Measurements from ENCODE around the gene PAK5. TPM values are rescaled to one million over a fixed set of nuclear protein-coding genes. Genes with fewer than 3 reads are reported as not detected.

PAK5 gene
- total RNA-seq, 2 donors from 2014 or later, result 0.12 TPM; not detected in 1

DNA sequence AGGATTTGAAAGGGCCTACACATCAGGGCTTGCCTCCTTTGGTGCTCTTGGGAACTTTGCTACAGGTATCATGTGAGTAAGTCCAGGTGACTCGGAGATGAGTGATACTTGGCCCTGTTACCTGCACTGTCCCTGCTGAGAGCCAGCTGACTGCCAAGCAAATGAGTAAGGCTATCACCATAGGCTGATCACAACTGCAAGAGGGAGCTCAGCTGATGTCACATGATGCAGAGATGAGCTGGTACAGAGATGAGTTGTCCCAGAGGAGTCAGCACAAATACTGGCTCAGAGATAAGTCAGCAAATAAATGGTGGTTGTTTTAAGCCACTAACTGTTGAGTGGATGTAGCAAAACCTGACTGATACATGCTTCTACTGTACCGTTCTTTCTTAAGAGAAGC, 283.1 kb downstream of the PAK5 start:
- Histone ChIP-seq H3K4me1 (no peaks in the 10 kb centered on the region), H3K4me3 (no peak overlapping the region), H3K27ac (no peak overlapping the region), H3K27me3 (no peaks in the 10 kb centered on the region), H3K36me3 (no peaks in the 10 kb centered on the region), H3K9me3 (peaks cover 0 to 7% of the 10 kb centered on the region in 2 donors)
- DNase-seq (ENCODE audit: low spot score), result no peak
- TF ChIP-seq, protein P1, sequence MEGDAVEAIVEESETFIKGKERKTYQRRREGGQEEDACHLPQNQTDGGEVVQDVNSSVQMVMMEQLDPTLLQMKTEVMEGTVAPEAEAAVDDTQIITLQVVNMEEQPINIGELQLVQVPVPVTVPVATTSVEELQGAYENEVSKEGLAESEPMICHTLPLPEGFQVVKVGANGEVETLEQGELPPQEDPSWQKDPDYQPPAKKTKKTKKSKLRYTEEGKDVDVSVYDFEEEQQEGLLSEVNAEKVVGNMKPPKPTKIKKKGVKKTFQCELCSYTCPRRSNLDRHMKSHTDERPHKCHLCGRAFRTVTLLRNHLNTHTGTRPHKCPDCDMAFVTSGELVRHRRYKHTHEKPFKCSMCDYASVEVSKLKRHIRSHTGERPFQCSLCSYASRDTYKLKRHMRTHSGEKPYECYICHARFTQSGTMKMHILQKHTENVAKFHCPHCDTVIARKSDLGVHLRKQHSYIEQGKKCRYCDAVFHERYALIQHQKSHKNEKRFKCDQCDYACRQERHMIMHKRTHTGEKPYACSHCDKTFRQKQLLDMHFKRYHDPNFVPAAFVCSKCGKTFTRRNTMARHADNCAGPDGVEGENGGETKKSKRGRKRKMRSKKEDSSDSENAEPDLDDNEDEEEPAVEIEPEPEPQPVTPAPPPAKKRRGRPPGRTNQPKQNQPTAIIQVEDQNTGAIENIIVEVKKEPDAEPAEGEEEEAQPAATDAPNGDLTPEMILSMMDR (IDR thresholded peaks at IDR 0.05), result no peak

DNA sequence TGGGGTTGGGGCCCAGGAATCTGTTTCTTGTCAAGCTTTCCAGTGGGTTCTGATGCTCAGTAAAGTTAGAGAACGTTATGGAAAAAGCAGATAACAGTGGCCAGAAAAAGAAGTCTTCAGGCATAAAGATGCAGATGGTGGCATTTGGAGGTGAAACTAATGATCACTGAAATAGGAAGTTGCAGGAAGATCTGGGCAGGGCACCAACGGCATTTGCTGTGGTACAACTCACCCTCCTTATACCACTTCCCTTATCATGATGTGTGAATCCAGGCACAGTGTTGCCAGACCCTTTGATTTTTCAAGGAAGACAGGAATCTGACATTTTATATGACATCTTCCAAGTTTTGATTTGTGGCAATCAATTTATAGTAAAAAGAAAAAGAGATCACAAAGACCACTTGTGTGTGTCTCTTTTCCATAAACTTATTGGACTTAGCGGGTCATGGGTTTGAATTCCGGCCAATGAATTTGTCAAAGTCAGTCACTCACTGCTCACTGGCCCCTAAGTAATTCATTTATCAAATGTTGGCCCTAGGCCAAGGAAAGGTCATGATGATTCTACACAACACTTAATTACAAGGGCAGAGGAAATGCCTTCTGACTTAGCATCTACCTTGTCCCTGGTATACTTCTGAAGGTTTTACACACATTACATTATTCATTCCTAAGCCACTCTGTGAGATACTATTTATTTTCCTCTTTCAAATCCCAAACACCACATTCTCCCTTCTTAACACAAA, 286.9 kb downstream of the PAK5 start:
- H3K36me3 ChIP-seq, result no peaks in the 10 kb centered on the region
- no peak for DNase-seq (ENCODE audit: low spot score)
- H3K4me1 ChIP-seq, result no peaks in the 10 kb centered on the region
- peaks cover 0 to 7% of the 10 kb centered on the region in 2 donors for H3K9me3 ChIP-seq
- H3K27me3 ChIP-seq, result no peaks in the 10 kb centered on the region
- TF ChIP-seq, protein P1 (IDR thresholded peaks at IDR 0.05), result no peak
- H3K4me3 ChIP-seq, result no peak overlapping the region
- no peak overlapping the region for H3K27ac ChIP-seq

GRCh38 chr20:9550871-9551270, 288.0 kb downstream of the PAK5 start:
- H3K4me1 ChIP-seq, result no peaks in the 10 kb centered on the region
- no peaks in the 10 kb centered on the region for H3K27me3 ChIP-seq
- DNase-seq (ENCODE audit: low spot score), result no peak
- no peaks in the 10 kb centered on the region for H3K36me3 ChIP-seq
- H3K27ac ChIP-seq, result no peak overlapping the region
- H3K4me3 ChIP-seq, result no peak overlapping the region
- H3K9me3 ChIP-seq, result peaks cover 0 to 7% of the 10 kb centered on the region in 2 donors
- TF ChIP-seq, protein P1 (IDR thresholded peaks at IDR 0.05), result no peak

DNA sequence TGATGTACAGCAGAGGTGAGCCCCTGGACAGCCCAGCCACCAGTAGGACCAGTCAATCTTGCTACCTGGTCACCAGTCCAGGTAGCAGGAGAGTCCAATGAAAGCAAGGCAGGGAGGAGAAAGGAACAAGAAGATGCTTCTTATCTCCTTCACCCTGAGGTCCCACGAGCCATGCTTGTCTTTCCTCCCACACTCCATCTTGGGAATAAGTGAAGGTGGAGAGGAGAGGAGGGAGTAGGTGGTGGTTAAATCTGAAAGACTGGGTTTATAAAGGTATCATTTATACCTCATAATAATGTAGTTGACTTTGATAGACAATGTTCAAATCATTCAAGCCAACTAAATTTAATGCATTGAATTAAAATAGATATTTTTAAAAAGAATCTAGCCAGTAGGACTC, 288.6 kb downstream of the PAK5 start:
- no peaks in the 10 kb centered on the region for H3K4me1 ChIP-seq
- DNase-seq (ENCODE audit: low spot score), result no peak
- no peak overlapping the region for H3K27ac ChIP-seq
- H3K27me3 ChIP-seq, result no peaks in the 10 kb centered on the region
- no peaks in the 10 kb centered on the region for H3K36me3 ChIP-seq
- TF ChIP-seq, protein P1 (IDR thresholded peaks at IDR 0.05), result no peak
- H3K4me3 ChIP-seq, result no peak overlapping the region
- peaks cover 0 to 7% of the 10 kb centered on the region in 2 donors for H3K9me3 ChIP-seq

DNA sequence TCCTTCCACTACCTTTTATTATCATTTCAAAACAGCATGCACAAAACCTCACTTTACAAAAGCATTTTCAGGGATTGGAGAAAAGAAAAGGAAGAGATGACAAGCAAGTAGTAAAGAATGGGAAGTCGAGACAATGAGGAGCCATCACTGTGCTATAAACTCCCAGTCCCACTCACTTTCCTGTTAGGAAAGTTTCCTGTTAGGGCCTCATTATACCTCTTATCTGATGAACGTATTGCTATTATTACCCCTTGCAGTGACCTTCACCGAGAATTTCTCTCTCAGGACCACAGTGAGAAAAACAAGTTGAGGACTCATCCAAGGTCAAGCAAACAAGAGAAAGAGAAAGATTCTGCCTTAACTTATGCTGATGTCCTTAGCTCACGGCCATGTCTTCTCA, 295.7 kb downstream of the PAK5 start:
- DNase-seq (ENCODE audit: low spot score), result no peak
- Histone ChIP-seq H3K4me3 (no peak overlapping the region), H3K27me3 (no peaks in the 10 kb centered on the region), H3K4me1 (no peaks in the 10 kb centered on the region), H3K27ac (no peak overlapping the region), H3K36me3 (no peaks in the 10 kb centered on the region), H3K9me3 (no peaks in the 10 kb centered on the region)
- TF ChIP-seq, protein P1 (IDR thresholded peaks at IDR 0.05), result no peak

- Histone ChIP-seq H3K27me3 (no peaks in the 10 kb centered on the region), H3K9me3 (no peaks in the 10 kb centered on the region), H3K36me3 (no peaks in the 10 kb centered on the region), H3K4me1 (no peaks in the 10 kb centered on the region), H3K4me3 (no peak overlapping the region), H3K27ac (no peak overlapping the region)
- DNase-seq (ENCODE audit: low spot score), result no peak
- TF ChIP-seq, protein P1 (IDR thresholded peaks at IDR 0.05), result no peak
Observed at GRCh38 chr20:9535449-9535848, 303.4 kb downstream of the PAK5 start.

Data from right atrium auricular region (tissue), 2 donors.